Smooth muscle cell of the brain vasculature (primary cell): Measurements from ENCODE around the gene MMP28.

Source experiments
- DNase-seq: peaks from one replicate; pipeline ENCODE4 v3.0.0-alpha.2; 2012; ENCODE audit warnings: low read depth, low spot score

The MMP28 gene, protein sequence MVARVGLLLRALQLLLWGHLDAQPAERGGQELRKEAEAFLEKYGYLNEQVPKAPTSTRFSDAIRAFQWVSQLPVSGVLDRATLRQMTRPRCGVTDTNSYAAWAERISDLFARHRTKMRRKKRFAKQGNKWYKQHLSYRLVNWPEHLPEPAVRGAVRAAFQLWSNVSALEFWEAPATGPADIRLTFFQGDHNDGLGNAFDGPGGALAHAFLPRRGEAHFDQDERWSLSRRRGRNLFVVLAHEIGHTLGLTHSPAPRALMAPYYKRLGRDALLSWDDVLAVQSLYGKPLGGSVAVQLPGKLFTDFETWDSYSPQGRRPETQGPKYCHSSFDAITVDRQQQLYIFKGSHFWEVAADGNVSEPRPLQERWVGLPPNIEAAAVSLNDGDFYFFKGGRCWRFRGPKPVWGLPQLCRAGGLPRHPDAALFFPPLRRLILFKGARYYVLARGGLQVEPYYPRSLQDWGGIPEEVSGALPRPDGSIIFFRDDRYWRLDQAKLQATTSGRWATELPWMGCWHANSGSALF

DNA sequence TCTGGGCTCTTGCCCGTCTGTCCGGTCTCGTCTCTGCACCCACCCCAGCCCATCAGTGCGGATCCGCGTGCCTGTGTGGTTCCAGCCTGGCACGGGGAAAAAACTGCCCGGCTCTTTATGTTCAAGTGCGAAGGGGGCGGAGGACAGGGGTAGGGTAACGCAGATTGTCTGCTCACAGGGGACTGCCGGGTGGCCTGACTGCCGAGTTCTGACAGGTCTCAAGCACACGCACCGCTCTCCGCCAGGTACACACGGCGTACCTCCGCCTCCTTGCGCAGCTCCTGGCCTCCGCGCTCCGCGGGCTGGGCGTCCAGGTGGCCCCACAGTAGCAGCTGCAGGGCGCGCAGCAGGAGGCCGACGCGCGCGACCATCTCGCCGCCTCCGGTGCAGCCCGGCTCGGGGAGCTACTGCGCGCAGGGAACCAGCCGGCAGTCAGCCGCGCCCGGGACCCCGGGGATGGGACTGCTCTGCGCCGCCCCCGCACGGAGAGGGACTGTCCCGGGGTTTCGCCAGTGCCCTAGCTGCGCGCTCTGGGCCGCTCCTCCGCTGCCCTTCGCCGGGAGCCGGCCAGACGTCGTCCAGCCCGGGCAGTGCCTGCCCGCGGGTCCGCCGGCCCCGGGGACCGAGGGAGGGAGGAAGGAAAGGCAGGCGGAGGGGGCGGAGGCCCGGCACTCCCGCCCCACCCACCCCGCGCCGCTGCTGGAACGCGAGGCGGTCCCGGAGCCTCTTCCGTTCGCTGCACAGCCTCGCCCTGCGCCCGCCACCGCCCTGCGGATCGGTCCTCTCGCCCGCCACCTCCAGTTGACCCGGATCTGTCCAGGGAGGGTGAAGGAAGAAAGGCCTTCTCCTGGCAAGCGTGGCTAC is at the start of gene MMP28:
MMP28 (minus strand) TSS at position 635 of the 864 bp plus-strand sequence; CDS start at position 371, 264 bp downstream.
- DNase-seq, result no peak

DNA sequence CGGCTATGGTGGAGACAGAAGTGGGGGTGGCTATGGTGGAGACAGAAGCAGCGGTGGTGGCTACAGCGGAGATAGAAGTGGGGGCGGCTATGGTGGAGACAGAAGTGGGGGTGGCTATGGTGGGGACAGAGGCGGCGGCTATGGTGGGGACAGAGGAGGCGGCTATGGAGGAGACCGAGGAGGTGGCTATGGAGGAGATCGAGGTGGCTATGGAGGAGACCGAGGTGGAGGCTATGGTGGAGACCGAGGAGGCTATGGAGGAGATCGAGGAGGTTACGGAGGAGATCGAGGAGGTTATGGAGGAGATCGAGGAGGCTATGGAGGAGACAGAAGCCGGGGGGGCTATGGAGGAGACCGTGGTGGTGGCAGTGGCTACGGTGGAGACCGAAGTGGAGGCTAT is 49.1 kb upstream of the MMP28 start:
- no peak for DNase-seq

DNA sequence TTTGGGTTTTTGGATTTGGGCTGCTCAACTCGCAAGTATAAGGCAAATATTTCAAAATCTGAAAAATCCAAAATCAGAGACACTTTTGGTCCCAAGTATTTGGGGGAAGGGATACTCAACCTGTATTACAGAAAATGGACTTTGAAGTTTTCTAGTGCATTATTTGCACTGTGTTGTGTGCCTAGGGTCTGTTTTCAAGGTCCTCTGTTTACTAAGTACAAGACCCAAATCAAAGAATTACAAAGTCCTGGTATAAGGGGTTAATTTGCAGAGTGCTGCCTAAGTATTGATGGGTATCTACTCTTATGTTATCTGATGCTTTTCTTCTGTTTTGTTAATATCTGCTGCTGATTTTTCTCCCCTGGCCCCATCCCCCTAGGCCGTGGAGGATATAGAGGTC is 48.3 kb upstream of the MMP28 start:
- no peak for DNase-seq

DNA sequence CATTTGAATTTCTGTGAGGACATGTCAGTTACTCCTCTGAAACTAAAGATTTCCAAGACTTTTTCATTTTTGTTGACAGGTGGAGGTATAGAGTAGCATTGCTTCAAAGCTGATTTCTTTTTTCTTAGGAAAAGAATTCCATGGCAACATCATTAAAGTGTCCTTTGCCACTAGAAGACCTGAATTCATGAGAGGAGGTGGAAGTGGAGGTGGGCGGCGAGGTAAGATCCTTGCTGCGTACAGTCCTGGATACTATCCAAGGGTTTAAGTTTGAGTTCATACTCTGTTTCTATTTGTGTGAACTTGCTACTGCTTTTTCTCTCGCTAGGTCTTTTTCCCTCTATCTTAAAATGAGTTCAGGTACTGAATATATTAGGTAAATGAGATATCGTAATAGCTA is 46.8 kb upstream of the MMP28 start:
- DNase-seq, result no peak

DNA sequence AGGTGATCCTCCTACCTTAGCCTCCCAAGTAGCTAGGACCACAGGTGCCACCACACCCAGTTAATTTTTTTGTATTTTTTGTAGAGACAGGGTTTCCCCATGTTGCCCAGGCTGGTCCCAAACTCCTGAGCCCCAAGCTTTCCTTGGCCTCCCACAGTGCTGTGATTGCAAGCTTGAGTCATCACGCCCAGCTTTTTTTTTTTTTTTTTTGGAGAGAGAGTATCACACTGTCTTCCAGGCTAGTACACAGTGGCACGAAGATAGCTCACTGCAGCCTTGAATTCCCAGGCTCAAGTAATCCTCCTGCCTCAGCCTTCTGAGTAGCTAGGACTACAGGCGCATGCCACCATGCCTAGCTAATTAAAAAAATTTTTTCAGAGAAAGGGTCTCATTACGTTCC is 46.1 kb upstream of the MMP28 start:
- DNase-seq, result no peak

DNA sequence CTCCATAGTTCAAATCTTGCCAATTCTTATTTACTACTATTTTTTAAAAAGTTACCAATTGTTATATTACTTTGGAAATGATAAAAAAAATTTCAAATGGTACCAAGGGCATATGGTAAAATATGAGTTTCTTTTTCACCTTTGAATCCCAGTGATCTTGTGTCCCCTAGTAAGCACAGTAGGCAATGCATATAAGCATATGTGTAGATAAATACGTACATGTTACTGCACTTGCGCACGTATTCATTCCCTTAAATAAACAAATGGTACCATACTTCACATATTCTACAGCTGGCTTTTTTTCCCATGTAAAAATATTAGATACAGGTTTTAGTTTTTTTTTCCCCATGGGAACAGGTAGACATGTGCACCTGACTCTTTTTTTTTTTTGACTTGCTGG is 45.7 kb upstream of the MMP28 start:
- DNase-seq, result no peak

DNA sequence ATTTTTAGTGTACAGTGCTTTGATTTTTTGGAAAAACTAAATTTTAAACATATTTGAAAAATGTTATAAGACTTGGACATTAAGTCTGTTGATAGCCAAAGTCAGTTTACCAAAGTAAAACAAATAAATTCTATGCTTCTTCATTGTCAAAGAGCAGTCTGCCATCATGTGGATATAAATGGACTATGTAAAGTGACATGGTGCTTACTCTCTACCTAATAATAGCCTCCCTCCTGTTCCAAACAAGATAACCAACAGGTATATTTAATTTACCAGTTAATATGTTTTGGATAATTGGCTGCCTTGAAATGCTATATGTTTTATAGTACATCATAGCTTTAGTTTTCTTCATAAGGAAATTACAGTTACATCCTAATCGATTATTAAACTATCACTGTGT is 29.8 kb upstream of the MMP28 start:
- no peak for DNase-seq

DNA sequence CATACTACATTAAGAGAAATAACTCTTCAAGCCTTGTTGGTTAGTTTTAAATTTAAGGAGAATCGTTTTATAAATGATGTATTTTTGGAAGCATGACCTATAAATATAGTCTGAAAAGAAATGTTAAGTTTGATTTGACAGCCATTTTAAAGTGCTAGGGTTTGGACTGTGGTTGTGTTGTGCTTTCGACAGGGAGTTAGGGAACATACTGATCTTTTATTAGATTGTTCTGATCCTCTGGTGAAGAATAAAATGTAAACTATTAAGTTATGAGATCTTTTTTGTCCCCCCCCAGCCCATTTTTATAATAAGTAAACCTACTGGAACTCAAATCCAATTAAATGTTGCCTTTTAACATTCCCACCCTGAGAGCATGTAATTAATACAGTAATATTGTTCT is 25.9 kb upstream of the MMP28 start:
- DNase-seq, result no peak

DNA sequence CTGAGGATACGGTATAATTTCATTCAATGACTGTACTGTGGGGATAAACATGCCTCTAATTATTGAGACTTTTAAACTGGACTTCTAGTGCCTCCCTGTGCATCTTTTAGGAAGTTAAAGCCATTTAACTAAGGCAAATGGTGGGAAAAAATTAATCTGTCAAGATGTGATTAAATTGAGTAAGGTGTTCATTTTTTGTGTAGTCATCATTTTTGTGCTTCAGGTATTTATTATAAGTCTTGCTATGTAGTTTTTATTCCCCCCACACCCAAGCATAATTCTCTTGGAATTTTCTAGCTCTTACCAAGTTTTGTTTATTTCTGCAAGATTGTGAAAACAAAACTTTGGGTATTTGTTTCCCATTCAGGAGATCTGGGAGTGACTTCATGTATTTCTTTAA is 24.0 kb upstream of the MMP28 start:
- DNase-seq, result no peak

DNA sequence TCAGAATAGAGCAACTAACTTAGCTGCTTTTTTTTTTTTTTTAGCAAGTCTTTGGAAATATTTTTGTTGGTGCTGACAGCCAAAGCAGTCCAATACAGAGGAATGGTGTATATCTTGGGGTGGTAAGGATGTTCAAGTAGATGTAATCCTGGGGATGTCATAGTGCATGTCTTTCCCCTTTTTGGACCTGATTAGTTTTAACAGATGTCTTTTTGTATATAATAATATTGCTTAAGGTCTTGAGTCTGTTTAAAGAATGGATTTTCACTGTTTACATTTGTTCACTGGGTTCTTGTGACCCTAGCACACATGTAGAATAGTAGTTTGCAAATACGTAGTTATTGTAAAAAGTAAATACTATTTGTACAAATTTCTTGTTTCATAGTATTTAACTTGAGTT is 21.8 kb upstream of the MMP28 start:
- no peak for DNase-seq

DNA sequence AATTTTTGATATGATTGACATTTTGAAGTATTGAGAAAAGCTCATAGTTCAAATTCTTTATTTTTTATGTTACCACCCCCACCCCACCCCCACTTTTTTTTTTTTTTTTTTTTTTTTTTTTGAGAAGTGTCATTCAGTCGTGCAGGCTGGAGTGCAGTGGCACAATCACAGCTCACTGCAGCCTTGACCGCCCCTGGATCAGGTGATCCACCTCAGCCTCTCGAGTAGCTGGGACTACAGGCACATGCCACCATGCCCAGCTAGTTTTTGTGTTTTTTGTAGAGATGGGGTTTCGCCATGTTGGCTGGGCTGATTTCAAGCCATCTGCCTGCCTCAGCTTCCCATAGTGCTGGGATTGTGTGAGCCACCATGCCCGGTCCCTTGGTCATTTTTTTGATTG is 21.3 kb upstream of the MMP28 start:
- DNase-seq, result no peak

DNA sequence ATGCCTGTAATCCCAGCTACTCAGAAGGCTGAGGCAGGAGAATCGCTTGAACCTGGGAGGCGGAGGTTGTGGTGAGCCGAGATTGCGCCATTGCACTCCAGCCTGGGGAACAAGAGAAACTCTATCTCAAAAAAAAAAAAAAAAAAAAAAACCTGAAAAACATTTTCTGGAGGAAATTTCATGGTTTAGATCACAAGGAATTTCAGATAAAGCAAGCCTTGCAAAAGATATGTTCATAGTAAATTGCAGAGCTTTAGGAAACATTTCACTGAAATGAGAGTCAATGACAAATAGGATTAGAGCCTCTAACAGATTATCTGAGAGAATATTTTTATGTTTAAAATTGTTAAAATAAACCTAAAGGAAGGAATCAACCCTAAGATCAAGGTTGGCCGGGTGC is 17.0 kb upstream of the MMP28 start:
- DNase-seq, result no peak

DNA sequence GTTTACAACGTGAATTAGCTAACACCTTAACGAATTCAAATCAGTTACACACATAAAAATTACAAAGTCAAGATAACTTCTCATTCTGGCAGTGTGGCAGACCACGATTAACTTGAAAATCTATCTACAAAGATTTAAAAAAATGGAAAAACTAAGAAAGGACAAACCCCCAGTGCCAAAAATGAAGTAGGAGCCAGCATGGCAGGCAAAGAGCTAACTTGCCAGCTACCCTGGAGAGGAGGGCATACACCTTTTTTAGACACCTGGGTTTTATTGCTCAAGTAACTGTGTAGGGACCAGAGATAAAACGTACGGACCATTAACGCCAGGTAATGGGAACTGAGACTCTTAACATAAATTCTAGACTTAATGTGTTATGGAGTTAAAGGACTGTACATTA is 16.3 kb upstream of the MMP28 start:
- DNase-seq, result no peak

DNA sequence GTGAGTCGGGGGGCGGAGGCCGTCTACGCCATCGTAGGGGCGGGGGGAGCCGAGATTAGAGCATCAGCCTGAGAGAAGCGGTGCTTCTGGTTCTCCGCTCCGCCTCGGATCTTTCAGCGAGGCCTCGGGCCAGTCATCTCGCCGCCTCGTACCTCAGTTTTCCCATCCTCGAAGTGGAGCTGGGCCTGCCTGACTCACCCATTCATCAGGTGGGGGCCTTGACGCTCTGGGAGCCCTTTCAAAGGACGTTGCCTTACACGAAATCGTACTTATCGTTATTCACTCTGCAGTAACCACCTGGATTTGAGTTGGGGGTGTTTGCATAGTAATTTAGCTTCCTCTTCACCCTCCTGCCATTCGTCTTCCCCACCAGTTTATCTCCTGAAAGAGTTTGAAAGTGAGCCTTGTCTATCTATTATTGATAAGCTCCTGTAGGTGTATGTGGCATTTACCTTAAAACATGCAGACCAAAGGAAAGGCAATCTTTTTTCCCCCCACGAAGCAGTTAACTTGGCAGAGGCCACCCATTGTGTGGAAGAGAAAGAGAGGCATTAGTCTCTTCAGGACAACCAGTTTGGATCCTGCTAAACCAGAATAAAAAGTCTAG is 14.5 kb upstream of the MMP28 start:
- no peak for DNase-seq

DNA sequence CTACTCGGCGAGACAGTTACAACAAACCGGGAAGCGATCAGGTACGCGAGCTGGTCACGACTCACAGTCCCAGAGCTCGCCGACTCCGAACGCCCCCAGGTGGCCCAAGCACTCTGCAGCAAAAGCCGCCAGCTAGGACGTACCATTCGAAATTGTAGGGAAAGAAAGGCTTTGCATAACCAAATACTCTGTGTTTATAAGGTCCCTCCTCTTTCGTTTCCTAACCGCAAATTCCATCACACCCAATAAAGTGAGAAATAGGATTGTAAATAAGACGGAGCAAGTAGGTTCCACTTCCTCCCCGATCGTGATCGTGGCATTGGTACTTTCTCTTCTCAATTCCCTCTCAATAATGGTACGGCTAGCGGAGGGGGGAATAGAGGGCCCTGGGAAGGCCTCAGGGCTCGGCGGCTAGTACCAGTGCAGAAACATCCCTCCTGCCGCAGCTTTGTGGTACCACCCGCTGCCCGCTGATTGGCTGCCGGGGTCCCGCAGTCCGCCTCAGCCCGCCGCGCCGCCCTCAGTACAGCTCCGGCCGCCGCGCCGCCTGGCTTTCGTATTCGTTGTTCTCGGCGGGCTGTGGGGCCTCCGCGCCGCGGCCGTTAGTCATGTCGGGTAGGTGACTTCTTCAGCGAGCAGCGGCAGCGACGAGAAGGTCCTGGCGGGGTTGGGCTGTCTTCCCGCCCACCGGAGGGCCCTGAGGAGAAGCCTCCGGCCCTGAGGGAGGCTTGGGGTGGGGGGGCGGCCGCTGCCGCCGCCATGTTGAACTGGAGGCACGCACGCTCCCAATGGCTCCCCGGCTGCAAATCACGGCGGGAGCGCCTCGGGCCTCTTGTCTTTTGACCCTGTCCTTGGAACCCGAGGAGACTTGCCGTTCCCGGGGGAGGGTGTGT is 13.8 kb upstream of the MMP28 start, which contains the start of gene TAF15:
TAF15 (plus strand) TSS at position 523 of the 893 bp plus-strand sequence; CDS start at position 609, 86 bp downstream.
- DNase-seq, result peak; percentile 92

DNA sequence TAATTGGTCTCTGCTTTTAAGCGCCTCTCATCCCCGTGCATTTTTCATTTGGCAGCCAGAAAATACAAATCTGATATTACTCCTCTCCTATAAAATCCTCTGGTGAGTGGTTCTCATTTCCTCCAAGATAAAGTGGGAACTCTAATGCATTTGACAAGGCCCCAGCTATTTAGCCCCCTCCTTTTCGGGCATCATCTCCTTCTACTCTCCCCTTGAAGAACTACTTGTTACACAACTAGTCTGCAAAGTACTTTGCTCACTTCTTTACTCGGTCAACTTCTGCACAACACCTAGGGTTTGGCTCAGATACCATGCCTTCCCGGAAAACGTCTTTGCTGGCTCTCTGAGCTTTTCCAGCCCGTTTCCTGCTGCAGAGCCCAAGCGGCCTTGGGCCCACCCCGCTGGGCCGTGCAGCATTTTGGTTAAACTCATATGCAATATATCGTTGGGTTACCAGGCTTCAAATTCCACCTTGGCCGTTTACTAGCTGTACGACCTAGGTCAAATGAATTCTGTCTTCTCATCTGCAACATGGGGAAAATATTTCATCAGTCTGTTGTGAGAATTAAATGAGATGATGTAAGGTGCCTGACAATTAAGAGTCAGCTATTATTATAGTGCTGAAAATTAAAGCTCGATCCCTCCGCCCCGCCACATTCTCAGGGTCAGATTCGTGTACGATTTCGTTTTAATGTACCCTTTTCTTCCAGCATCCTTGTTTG is 13.0 kb upstream of the MMP28 start:
- no peak for DNase-seq

DNA sequence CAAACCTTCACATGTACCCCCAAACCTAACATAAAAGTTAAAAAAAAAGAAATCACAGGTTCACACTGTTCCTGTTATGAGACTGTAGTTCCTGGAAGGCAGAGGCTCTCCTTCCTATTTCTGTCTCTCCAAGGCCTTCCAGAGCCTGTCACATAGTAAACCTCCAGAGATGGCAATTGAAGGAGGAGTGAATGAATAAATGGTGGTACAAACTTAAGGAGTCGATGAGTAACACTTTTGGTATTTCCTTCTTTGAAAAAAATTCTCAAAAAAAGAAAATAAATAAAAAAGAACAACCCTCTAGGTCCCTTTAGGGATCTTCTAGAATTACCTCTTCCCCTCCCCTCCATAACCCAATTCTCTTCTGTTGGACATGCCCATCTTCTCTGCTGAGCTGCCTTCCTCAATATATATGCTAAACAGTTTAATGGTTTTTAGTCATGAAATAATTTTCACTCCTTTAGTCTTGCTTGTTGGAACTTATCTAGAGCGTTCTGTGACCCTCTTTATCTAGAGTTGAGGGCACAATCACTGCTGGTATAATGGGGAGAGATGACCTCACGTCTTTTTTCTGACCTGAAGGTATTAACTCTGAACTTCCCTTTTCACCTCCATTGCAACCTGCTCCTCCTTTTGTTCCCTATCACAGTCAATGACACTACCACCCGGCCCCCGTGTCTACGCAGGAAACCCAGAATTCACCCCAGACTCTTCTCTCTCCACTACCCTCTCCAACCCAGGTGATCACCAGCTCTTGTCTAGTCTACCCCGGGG is 12.1 kb upstream of the MMP28 start:
- no peak for DNase-seq

DNA sequence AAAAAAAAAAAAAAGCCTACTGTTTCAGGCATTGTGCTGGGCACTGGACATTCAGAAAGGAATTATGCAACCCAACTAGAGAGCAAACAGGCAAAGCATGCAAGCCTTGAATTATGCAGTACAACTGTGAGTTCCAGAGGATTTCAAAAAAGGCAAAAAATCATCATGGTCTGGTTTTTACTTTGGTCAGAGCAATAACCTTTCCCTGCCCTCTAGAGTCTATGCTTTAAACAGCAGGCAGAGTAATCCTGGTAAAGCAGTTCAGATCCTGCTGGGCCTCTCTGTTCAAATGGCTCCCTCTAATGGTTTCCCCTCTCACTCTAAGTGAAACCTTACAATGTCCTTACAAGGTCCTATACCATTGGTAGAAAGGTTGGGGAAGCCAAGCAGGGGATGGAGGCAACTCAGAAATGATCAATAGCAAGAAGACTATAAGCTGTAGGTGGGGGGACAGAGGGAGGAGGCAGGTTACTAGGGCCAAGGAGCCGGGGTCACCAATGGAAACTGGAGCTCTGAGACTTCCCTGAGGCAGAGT is 9.3 kb upstream of the MMP28 start:
- DNase-seq, result peak; percentile 65

DNA sequence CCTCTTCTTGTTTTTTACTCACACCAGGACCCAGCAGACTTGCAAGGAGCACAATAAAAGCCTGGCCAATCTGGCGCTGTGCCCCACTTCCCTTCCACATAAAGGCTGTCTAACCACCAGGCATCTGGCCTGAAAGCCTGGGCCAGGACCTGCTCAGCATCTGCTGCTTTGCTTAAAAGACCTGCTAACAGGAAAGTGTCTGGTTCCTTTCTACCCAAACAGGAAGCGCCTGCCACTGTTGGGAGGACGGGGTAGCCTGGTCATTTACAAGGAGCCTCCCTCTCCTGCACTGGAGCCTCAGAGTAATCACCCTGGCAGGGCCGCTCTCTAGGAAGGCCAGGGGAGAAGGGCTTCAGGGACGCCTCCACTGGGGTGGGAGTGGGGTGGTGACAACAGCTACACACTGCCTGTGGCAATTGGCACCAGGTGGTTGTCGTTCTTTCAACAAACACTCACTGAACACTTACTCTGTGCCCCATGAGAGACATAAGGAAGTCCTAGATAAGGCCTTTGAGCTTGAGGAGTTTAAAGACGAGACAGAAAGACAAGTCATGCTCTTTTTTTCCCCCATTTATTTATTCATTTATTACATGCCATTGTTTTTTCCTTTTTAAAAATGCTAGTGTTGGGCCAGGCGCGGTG is 6.3 kb upstream of the MMP28 start:
- DNase-seq, result no peak
